ENCODE measurements around the gene CDCA4. TPM values are rescaled to one million over a fixed set of nuclear protein-coding genes. Genes with fewer than 3 reads are reported as not detected.

CDCA4 gene
- total and polyA plus RNA-seq, 2 donors (not counting 3 experiments of a cell fraction or from before 2014, with no cell fraction given), result 29.9 to 44.5 TPM

DNA sequence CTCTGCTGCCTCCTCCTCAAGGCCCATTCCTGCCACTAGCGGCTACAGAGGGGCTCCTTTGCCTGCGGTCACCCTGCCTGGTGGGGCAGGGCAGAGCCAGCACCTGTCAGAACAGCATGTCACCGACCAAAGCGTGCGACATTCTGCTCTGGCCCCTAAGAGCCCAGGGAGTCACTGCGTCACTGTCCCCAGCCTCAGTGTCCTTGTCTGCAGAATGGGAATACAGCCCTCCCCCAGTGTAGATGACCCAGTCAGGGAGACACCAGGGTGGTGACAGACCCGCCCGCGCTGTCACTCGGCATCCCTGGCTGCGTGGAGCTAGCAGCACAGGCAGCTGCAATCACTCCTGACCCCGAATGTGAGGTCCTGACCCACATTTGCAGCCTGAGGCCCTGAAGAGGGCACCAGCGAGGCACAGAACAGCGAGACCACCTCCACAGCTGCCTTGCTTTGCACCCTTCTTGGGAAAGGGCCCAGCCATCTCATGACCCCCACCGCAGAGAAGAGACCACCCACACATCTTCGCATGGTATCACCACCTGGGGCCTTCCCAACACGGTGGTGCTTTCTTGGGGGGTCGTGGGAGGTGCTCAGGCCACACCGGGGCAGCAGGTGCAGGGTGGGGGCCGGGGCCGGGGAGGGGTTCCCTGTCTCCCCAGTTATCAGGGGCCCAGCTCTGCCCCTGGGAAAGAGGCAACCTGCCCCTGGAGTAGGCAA, 45.2 kb downstream of the CDCA4 start:
- H2AFZ ChIP-seq (ENCODE audit: low read depth, low read length), result no peak overlapping the region
- FAIRE-seq, result peak; percentile 4

More for the DNA sequence above, 45.2 kb downstream of the CDCA4 start:
- H3K27ac ChIP-seq (ENCODE audit: insufficient read depth, low read depth, low read length), result no peak overlapping the region
- no peak overlapping the region for H3K4me3 ChIP-seq (replicated peaks in 1 of 3; ENCODE audit: insufficient read depth in 1 of 3, low read depth in 1 of 3, low read length in 3 of 3)
- POLR2A ChIA-PET, result interaction anchor here (0.6 kb wide), 1 partner anchor 10 kb away, joined by 3 read pairs; the partner anchor contains the start of gene CLBA1
- H4K20me1 ChIP-seq (replicated peaks; ENCODE audit: control insufficient read depth, extremely low read depth, insufficient read depth, low read length), result no peaks in the 10 kb centered on the region
- BruUV-seq (replicated peaks), result no TSS peak
- dilution Hi-C loops (cut with MboI; ENCODE audit: extremely low pct_ligation_motif_present, low sequenced_read_pairs), result no loop called here
- CTCF ChIA-PET, result interaction anchor here (0.6 to 4.7 kb wide), 15 partner anchors 8 to 207 kb away, joined by 3 to 97 read pairs (median 4); partner anchors contain the start of genes CDCA4 and CLBA1
- H3K36me3 ChIP-seq (ENCODE audit: control insufficient read depth in 2 of 2, extremely low read depth in 1 of 2, insufficient read depth in 2 of 2, low read length in 2 of 2), result no peaks in the 10 kb centered on the region
- H3K4me2 ChIP-seq (ENCODE audit: insufficient read depth, low read length), result no peak overlapping the region
- H3K9me3 ChIP-seq (replicated peaks; ENCODE audit: control insufficient read depth, insufficient read depth, low read length), result no peaks in the 10 kb centered on the region
- no peaks in the 10 kb centered on the region for H3K27me3 ChIP-seq (ENCODE audit: control insufficient read depth in 2 of 2, insufficient read depth in 2 of 2, low read length in 2 of 2)
- DNase-seq (ENCODE audit: low read depth, low spot score), result no peak
- no peaks in the 10 kb centered on the region for H3K9me1 ChIP-seq (replicated peaks; ENCODE audit: control insufficient read depth, extremely low read depth, insufficient read depth, low read length)
- intact Hi-C loops (cut with micrococcal nuclease), result loop anchor here (1.0 to 10.0 kb wide), 7 partner anchors 10 to 327 kb away; partner anchors contain the start of genes BRF1, CDCA4 and CLBA1
- H3K9ac ChIP-seq (replicated peaks; ENCODE audit: extremely low read depth, insufficient read depth, low read length), result no peak overlapping the region
- TF ChIP-seq, protein P1, sequence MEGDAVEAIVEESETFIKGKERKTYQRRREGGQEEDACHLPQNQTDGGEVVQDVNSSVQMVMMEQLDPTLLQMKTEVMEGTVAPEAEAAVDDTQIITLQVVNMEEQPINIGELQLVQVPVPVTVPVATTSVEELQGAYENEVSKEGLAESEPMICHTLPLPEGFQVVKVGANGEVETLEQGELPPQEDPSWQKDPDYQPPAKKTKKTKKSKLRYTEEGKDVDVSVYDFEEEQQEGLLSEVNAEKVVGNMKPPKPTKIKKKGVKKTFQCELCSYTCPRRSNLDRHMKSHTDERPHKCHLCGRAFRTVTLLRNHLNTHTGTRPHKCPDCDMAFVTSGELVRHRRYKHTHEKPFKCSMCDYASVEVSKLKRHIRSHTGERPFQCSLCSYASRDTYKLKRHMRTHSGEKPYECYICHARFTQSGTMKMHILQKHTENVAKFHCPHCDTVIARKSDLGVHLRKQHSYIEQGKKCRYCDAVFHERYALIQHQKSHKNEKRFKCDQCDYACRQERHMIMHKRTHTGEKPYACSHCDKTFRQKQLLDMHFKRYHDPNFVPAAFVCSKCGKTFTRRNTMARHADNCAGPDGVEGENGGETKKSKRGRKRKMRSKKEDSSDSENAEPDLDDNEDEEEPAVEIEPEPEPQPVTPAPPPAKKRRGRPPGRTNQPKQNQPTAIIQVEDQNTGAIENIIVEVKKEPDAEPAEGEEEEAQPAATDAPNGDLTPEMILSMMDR (IDR thresholded peaks at IDR 0.05; ENCODE audit: extremely low read depth in 1 of 2, insufficient read depth in 1 of 2, low read depth in 1 of 2, low read length in 2 of 2), result peak in 1 of 2 donors; percentile 23
- TF ChIP-seq, protein P2, sequence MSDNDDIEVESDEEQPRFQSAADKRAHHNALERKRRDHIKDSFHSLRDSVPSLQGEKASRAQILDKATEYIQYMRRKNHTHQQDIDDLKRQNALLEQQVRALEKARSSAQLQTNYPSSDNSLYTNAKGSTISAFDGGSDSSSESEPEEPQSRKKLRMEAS (IDR thresholded peaks at IDR 0.05; ENCODE audit: insufficient read depth, insufficient read length), result no peak
- TF ChIP-seq JUN (IDR thresholded peaks at IDR 0.05; ENCODE audit: borderline replicate concordance, insufficient read depth, insufficient read length, low read depth) (no peak), EZH2 (IDR thresholded peaks at IDR 0.05; ENCODE audit: borderline replicate concordance, low read depth, low read length, severe bottlenecking) (no peak), POLR2AphosphoS5 (IDR thresholded peaks at IDR 0.05; ENCODE audit: insufficient read depth, low read depth, low read length) (no peak), MYC (IDR thresholded peaks at IDR 0.05; ENCODE audit: low read depth, low read length) (no peak), GATA2 (IDR thresholded peaks at IDR 0.05; ENCODE audit: insufficient read depth, insufficient read length, low read depth, low read length) (no peak)
- no peaks in the 10 kb centered on the region for H3K79me2 ChIP-seq (ENCODE audit: control insufficient read depth, insufficient read depth, low read length)
- peaks cover 46% of the 10 kb centered on the region for H3K4me1 ChIP-seq (ENCODE audit: control insufficient read depth, extremely low read depth, insufficient read depth, low read length)
